Upper lobe of left lung (tissue), 6 donors: ENCODE data around the gene ZNF775. TPM values are rescaled to one million over a fixed set of nuclear protein-coding genes. Genes with fewer than 3 reads are reported as not detected.

Experiments used
- ATAC-seq, 2 donors: fragments of 200-7000 bp; cut with Tn5 transposase; one replicate each; pipeline ENCODE4 v1.9.1; 2022; ENCODE audit warnings: mild to moderate bottlenecking in 2 of 2, moderate library complexity in 2 of 2; ENCODE audit not compliant: low FRiP score in 2 of 2
- DNase-seq, 2 donors: peaks; one replicate each; pipeline ENCODE4 v3.0.0-alpha.2; 2019 to 2020
- H3K27ac ChIP-seq, 4 donors: fragments of 200-600 bp; sonication (generic); one replicate each; pipeline ENCODE4 v1.5.1; 2016 to 2019
- H3K27me3 ChIP-seq, 4 donors: fragments of 200-600 bp; sonication (generic); one replicate each; pipeline ENCODE4 v1.5.1; 2017 to 2019
- H3K36me3 ChIP-seq, 4 donors: fragments of 200-600 bp; sonication (generic); one replicate each; pipeline ENCODE4 v1.5.1; 2016 to 2019
- H3K4me1 ChIP-seq, 4 donors: fragments of 200-600 bp; sonication (generic); one replicate each; pipeline ENCODE4 v1.5.1; 2018 to 2019
- H3K4me3 ChIP-seq, 4 donors: fragments of 200-600 bp; sonication (generic); one replicate each; pipeline ENCODE4 v1.5.1; 2017 to 2019; ENCODE audit warnings: mild to moderate bottlenecking in 2 of 4, moderate library complexity in 1 of 4
- H3K9me3 ChIP-seq, 4 donors: fragments of 200-600 bp; sonication (generic); one replicate each; pipeline ENCODE4 v1.5.1; 2018 to 2019
- EP300 ChIP-seq, 4 donors: sonication (generic); formaldehyde crosslinking; IDR thresholded peaks; one replicate each; pipeline ENCODE4 v1.5.1; 2017; ENCODE audit warnings: antibody characterized with exemption in 4 of 4, control low read depth in 2 of 4
- POLR2A ChIP-seq, 4 donors: fragments of 450-650 bp; IDR thresholded peaks; one replicate each; pipeline ENCODE4 v1.5.1; 2016 to 2017; ENCODE audit warnings: antibody characterized with exemption in 4 of 4, mild to moderate bottlenecking in 2 of 4
- POLR2AphosphoS5 ChIP-seq, 2 donors: sonication (generic); formaldehyde crosslinking; IDR thresholded peaks; one replicate each; pipeline ENCODE4 v1.5.1; 2017; ENCODE audit warnings: antibody characterized with exemption in 2 of 2
- WGBS, 2 donors: methylation state at CpG; one replicate each; pipeline ENCODE4 v1.1.5; 2017 to 2018; 5-methylcytosine and 5-hydroxymethylcytosine counted together
- total RNA-seq, 6 donors: library from RNA; depleted of rRNA in 4 of 6; stranded (reverse); fragments of >200 nt in 4 of 6; gene quantifications; one replicate each; pipeline versions ENCODE4 v1.1.0 to v1.2.1, GENCODE V29; 2016 to 2021
- TF ChIP-seq, protein P1 (sequence below), 6 experiments: fragments of 450-650 bp in 4 of 6; fragments of 200-600 bp in 2 of 6; sonication (generic) in 2 of 6; IDR thresholded peaks; one replicate each; pipeline ENCODE4 v1.5.1; 2016 to 2019; ENCODE audit warnings: antibody characterized with exemption in 6 of 6
- donor health status: DM: no; HTN: no; CAD: no; lungs with moderate emphysema.
- donor health status: DM: no; HTN: yes; CAD: no; lungs with severe emphysema.

The ZNF775 gene
- total RNA-seq, 6 donors from 2014 or later: 3.0 to 6.5 (median 5.5) TPM

DNA sequence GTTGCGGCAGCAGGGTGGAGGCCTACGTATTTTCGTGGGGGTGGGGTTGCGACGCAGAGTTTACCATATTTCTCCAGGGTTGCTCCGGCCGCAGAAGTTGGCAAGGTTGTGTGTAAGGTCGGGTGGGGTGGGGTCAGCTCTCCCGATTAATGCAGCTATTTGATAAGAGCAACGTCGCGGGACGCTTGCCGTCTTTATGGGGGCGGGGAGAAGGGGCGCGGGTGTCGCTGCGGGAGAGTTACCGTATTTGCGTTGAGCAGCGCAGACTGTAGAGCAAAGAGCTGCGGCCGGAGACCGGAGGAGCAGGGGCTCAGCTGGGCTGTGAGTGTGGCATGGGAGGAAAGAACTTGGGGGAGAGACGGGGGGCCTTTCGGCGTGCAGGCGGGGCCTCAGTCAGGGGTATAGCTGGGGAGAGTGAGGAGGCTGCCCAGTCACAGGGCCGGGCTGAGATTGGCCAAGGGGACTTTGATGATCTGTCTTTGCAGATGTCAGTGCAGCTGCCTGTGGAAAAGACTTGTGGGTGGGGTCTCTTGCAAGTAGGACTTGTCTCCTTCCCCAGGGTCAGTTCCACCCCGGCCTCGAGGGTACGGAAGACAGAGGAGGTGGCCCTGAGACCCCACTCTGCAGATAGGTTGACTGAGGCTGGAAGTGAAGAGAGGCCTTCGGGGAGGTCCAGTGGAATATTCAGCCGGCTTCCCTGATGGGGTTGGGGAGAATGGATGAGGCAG is 26.6 kb downstream of the ZNF775 start:
- DNase-seq: peak; percentile 40 to 85
- Histone ChIP-seq H3K27ac (peak overlapping the region; percentile 88 to 98 (median 96)), H3K36me3 (peaks cover 0 to 13% (median 5%) of the 10 kb centered on the region in 4 donors), H3K27me3 (no peaks in the 10 kb centered on the region), H3K4me3 (peak overlapping the region; percentile 61 to 76 (median 70)), H3K4me1 (peaks cover 23 to 27% (median 26%) of the 10 kb centered on the region in 4 donors), H3K9me3 (no peaks in the 10 kb centered on the region)
- TF ChIP-seq EP300 (IDR thresholded peaks at IDR 0.05): no peak
- TF ChIP-seq POLR2A (IDR thresholded peaks at IDR 0.05): no peak
- no peak for TF ChIP-seq POLR2AphosphoS5 (IDR thresholded peaks at IDR 0.05)
- TF ChIP-seq, protein P1, sequence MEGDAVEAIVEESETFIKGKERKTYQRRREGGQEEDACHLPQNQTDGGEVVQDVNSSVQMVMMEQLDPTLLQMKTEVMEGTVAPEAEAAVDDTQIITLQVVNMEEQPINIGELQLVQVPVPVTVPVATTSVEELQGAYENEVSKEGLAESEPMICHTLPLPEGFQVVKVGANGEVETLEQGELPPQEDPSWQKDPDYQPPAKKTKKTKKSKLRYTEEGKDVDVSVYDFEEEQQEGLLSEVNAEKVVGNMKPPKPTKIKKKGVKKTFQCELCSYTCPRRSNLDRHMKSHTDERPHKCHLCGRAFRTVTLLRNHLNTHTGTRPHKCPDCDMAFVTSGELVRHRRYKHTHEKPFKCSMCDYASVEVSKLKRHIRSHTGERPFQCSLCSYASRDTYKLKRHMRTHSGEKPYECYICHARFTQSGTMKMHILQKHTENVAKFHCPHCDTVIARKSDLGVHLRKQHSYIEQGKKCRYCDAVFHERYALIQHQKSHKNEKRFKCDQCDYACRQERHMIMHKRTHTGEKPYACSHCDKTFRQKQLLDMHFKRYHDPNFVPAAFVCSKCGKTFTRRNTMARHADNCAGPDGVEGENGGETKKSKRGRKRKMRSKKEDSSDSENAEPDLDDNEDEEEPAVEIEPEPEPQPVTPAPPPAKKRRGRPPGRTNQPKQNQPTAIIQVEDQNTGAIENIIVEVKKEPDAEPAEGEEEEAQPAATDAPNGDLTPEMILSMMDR (IDR thresholded peaks at IDR 0.05): peak in 1 of 6 experiments; percentile 1
- 7 to 12% methylated on average over 26 to 32 of the region's 35 CpGs for WGBS, 2 donors
- peak; percentile 15 to 52 for ATAC-seq

DNA sequence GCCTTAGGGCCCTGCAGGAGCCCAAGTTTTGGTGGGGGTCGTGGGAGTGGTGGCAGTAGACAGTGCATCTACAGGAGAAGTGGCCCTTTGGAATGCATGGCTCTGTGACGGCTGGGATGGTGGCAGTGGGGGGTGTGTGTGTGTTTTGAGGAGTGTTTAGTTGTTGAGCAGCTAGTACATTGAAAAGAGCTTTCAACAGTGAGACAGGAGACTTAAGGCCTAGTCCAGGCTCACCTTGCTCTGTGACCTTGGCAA is 27.1 kb downstream of the ZNF775 start:
- Histone ChIP-seq H3K9me3 (no peaks in the 10 kb centered on the region), H3K4me3 (peak overlapping the region in 3 of 4 donors; percentile 66 to 76 (median 74)), H3K36me3 (peaks cover 0 to 14% (median 6%) of the 10 kb centered on the region in 4 donors), H3K27me3 (no peaks in the 10 kb centered on the region), H3K4me1 (peaks cover 23 to 27% (median 26%) of the 10 kb centered on the region in 4 donors), H3K27ac (peak overlapping the region; percentile 88 to 98 (median 96))
- WGBS, 2 donors: 15 to 22% methylated on average over 2 of the region's 2 CpGs
- no peak for TF ChIP-seq EP300 (IDR thresholded peaks at IDR 0.05)
- TF ChIP-seq, protein P1 (IDR thresholded peaks at IDR 0.05): no peak
- DNase-seq: no peak
- ATAC-seq: no peak

DNA sequence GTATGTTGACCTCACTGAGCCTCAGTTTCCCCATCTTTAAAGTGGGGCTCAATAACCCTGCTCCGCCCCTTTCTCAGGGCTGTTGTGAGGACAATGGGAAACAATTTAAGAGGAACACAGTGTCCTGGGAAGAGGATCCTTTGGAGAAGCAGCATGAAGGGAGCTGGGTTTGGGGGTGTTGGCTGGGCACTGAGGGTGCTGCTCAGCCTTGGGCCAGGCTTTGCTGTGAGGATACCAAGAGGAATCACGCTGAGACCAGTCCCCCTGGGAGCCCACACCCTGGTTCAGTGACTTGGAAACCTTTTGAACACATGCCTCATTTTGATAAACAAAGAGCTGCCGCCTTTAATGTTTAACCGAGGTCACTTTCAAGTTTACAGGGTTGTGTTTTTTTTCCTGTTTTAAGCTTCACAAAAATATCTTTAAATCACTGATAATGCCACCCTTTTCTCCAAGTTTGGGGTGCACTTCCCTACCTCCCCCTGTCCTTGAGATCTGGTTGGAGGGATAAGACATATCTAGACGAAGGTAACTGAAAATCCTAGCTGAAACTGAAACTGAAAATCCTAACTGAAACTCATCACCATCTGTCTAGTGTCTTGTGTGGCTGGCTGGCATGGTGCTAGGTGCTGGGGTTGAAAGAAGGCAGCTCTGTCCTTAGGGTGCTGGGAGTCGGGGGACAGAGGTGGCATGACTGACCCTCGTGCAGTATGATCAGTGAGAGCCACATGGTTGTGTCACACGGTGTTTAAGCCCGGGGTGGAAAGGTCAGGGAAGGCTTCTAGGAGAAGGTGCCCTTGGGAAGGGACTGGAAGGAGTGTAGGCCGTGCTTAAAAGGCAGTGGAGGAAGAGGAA is 27.7 kb downstream of the ZNF775 start:
- peak overlapping the region in 2 of 4 donors; percentile 74 to 76 for H3K4me3 ChIP-seq
- no peaks in the 10 kb centered on the region for H3K9me3 ChIP-seq
- DNase-seq: peak in 1 of 2 donors; percentile 20
- no peak for ATAC-seq
- H3K27ac ChIP-seq: peak overlapping the region; percentile 88 to 98 (median 96)
- TF ChIP-seq POLR2A (IDR thresholded peaks at IDR 0.05): no peak
- peaks cover 23 to 27% (median 26%) of the 10 kb centered on the region in 4 donors for H3K4me1 ChIP-seq
- peaks cover 0 to 17% (median 6%) of the 10 kb centered on the region in 4 donors for H3K36me3 ChIP-seq
- no peaks in the 10 kb centered on the region for H3K27me3 ChIP-seq
- WGBS, 2 donors: 38 to 52% methylated on average over 10 of the region's 10 CpGs

DNA sequence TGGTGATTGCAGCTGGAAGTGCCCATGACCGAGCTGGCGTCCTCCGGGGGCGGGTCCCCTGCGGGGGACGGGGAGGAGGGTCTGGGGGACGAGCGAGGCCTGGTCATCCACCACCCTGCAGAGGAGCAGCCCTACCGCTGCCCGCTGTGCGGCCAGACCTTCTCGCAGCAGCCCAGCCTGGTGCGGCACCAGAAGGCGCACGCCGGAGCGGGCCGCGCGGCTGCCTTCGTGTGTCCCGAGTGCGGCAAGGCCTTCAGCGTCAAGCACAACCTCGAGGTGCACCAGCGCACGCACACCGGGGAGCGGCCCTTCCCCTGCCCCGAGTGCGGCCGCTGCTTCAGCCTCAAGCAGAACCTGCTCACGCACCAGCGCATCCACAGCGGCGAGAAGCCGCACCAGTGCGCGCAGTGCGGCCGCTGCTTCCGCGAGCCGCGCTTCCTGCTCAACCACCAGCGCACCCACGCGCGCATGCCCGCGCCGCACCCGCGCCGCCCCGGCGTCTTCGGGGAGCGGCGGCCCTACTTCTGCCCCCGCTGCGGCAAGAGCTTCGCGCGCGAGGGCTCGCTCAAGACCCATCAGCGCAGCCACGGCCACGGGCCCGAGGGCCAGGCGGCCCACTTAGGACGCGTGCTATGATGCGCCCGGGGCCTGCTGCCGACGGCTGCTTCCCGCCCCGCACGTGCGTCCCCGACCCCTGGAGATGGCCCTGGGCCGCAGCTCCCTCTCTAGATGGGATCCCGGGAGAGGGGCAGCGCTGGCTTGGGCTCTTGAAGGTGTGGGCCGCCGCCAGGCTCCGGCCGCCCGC is 28.7 kb downstream of the ZNF775 start:
- ATAC-seq (no peak), DNase-seq (peak in 1 of 2 donors; percentile 84)
- WGBS, 2 donors: 95 to 96% methylated on average over 39 to 85 of the region's 91 CpGs
- Histone ChIP-seq H3K36me3 (peaks cover 0 to 17% (median 6%) of the 10 kb centered on the region in 4 donors), H3K27ac (peak overlapping the region; percentile 88 to 98 (median 96)), H3K27me3 (no peaks in the 10 kb centered on the region), H3K4me3 (no peak overlapping the region), H3K9me3 (no peaks in the 10 kb centered on the region), H3K4me1 (peaks cover 23 to 27% (median 26%) of the 10 kb centered on the region in 4 donors)
- no peak for TF ChIP-seq POLR2A (IDR thresholded peaks at IDR 0.05)
- TF ChIP-seq, protein P1 (IDR thresholded peaks at IDR 0.05): no peak
- no peak for TF ChIP-seq EP300 (IDR thresholded peaks at IDR 0.05)
- TF ChIP-seq POLR2AphosphoS5 (IDR thresholded peaks at IDR 0.05): no peak
